DLD1 (cell line): ENCODE measurements around the gene VIPR2.

Source experiments
- in situ Hi-C: cut with HindIII; loops from 2 replicates; pipeline ENCODE4 v1.10.0; 2017; ENCODE audit warnings: low sequenced_read_pairs

The VIPR2 gene

DNA sequence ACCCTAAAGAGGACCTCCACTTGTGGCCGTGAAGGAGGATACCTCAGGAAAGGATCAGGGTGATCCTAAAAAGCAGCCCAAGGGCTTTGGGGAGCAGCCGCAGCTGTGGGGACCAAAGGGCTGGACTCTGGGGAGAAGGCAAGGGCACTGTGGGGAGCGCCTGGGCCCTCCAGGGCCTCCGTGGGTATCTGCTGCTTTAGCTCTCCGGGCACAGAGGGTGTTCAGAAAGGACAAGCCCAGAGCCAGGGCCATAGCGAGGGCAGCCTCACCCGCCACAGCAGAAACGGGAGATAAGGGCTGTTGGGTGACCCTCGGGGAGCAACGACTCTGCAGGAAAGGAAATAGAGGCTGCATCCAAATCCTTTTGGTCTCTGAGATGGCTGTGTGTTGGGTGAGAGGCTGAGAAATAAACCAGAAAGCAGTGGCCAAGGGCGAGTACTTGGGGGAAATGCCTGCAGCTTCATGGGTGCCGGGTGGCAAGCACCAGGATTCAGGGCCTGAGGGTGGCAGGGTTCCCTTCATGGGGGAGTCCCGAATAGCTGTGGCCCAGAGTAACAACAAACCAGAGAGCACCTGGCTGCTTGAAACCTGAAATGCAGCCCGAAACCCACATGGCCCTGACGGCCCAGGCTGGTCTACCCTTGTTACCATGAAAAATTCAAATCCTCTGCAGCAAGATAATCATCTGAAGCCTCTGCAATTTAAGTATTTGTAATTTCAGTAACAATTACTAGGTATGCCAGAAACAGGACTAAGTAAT is 95.2 kb downstream of the VIPR2 start:
- in situ Hi-C loops, result no loop called here

DNA sequence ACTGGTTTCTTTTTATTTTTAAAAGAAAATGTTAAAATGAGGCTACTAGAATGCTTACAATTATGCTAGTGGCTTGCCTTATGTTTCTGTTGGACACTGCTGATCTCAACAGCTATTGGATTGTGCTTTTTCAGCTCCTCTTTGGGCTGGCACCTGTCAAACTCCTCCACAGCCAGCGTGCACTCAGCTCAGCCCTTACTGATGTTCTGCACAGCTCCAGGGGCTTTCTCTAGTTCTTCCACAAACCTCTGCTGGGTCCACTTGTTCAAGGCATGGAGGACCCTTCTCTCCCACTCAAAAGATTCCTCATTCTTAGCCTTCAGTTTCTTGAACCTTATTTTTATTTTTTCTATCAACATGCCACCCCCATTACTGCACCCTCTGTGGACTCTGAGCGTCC is 96.0 kb downstream of the VIPR2 start:
- in situ Hi-C loops, result no loop called here

DNA sequence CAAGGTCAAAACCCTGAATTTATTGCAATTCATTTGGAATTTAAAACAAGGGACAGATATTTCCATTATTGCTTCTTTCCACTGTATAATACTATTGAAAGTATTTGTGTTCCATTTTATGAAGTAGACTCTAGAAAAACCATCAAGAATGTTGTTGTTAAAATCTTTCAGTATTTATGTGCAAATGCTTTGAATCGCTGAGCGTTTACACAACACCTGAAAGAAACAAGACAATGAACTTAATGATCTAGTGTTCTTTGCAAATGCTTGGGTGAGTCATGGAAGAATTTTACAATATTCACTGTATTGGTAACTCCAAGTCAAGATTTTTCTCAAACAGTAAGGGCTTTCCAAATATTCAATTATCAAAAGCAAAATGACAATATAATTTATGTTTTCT is 97.1 kb downstream of the VIPR2 start:
- in situ Hi-C loops, result no loop called here

DNA sequence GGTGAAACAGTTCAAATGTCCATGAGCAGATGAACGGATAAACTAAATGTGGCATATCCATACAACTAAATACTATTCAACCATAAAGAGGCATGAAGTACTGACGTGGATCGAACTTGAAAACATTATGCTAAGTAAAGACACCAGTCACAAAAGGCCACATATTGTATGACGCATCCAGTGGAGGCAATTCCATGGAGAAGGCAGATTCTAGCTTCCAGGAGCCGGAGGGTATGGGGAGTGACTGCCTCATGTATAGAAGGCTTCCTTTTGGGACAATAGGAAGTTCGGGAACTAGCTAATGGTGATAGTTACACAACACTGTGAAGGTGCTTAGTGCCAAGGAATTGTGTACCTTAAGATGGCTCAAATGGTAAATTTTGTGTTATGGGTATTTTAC is 98.4 kb downstream of the VIPR2 start:
- in situ Hi-C loops, result no loop called here

DNA sequence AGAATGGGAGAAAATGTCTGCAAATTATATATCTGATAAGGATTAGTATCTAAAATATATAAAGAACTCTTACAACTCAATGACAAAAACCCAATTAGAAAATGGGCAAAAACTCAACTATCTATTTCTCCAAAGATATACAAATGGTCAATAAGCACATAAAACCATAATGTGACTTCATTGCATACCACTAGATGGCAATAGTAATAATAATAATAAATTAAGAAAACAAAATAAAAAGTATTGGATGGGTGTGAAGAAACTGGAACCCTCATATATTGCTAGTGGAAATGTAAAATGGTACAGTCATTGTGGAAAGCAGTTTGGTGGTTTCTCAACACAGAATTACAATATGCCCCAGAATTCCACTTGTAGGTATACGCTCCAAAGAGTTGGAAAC is 98.8 kb downstream of the VIPR2 start:
- in situ Hi-C loops, result no loop called here

DNA sequence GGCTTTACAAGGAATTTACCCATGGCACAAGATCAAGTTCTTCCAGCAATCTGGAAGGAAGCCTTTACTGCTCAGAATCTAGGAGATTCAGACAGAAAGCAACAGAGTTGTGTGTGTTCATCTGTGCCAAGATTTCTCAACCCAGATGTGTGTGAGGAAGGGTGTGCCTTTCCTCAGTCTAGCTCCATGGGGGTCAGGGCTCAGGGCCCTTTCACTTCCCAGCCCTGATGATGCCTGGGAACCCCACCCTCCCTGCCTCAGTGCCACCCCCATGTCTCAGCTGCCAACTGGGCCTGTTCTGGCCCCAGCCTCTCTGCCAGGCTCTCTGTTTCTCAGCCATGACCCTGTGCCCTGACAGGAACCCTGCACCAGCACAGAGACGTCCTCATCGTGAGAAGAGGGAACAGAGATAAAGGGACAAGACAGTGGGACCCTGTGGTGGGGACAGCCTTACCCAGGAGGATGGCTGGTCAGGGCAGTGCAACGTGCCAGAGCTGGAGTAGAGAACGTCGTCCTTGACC is 102.0 kb downstream of the VIPR2 start:
- in situ Hi-C loops, result no loop called here

DNA sequence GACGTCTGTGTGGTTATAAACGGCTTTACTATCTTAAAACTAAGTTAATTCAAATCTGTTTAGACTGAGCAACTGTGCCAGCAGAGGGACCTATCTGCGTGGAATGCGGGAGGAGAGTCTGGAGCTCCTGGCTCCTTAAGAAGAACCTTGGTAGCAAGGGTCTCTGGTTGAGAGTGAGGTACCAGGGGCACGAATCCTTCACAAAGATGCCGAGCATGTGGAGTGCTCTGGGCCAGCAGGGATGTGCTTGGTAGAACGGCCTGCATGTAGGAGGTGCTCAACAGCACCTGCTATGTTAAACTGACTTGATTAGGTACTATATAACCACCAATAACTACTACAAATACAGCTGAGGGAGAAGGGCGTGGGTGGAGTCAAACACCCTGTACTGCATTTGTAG is 102.6 kb downstream of the VIPR2 start:
- in situ Hi-C loops, result no loop called here

DNA sequence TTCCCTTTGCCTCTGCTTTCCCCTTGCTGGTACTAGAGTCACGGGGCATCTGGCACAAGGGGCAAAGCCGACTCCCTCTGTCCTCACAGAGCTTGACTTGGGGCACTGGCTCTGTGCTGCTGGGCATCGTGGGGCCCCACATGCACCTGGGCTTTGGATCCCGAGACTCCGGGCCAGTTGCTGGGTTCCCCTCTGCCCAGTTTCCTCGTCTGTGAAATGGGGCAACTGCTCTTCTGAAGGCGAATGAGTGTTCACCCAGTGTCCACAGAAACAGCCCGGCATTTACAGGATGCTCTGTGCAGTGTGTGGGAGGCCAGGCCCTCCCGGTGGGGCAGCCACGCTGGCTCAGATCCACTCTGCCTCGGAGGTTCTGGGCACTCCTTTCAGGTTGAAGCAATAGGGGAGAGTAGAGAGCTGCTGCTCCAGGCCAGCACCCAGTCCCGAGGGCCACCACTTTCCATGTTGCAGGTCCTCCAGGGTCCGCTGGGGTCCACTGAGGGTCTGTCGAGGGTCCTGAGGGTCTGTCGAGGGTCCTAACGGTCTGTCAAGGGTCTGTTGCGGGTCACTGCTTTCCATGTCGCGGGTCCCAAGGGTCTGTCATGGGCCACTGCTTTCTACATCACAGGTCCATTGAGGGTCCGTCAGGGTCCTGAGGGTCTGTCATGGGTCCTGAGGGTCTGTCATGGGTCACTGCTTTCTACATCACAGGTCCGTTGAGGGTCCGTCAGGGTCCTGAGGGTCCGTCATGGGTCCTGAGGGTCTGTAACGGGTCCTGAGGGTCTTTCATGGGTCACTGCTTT is 103.6 kb downstream of the VIPR2 start:
- in situ Hi-C loops, result no loop called here

DNA sequence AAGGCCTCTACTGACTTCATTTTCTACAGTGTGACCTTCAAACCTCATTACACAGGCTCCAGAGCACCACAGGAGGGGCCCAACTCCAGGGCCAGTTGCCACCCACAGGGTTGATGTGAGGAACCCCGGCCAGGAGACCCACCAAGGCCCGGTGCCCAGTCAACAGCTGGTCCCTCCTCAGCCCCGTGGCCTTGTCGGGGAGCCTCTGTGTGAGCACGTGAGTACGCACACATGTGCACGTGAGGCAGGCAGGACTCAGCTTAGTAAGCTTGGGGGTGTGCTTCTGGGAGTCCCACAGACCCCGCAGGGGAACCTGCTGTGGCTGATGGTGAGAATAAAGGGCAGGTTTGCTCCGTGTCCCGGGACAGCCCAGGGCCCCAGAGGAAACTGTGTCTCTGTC is 104.5 kb downstream of the VIPR2 start:
- in situ Hi-C loops, result no loop called here

DNA sequence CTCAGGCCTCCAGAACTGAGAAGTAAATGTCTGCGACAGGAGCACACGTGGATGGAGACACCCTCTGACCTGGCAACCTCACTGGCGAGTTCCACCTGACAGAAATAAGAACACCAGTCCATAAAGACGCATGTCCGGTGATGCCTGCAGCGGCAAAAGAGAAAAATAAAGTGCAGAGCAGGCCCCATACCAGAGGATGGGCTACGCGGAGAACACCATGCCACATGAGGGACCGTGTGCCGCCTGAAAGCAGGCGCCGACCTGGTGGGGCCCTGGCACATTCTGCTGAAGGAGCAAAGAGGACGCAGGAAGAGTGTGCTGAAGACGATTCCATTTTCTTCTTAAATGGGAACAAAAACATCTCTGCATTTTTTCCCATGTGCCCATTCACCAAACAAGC is 105.0 kb downstream of the VIPR2 start:
- in situ Hi-C loops, result no loop called here

DNA sequence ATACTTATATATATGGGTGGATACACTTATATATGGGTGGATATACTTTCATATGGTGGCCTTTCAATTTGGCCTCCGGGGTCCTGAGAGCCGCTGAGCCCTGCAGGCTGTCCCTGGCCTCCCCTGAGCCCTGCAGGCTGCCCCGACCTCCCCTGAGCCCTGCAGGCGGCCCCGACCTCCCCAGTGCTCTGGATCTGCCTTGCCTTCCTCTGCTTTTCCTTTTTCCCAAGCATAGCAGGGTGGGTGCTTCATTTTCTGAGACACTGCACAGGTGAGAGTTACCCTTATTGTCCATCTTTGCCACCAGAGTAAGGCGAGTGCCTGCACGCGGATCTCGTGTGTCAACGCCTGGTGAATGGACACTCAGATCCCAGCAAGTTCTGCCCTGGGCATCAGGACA is 106.6 kb downstream of the VIPR2 start:
- in situ Hi-C loops, result no loop called here

DNA sequence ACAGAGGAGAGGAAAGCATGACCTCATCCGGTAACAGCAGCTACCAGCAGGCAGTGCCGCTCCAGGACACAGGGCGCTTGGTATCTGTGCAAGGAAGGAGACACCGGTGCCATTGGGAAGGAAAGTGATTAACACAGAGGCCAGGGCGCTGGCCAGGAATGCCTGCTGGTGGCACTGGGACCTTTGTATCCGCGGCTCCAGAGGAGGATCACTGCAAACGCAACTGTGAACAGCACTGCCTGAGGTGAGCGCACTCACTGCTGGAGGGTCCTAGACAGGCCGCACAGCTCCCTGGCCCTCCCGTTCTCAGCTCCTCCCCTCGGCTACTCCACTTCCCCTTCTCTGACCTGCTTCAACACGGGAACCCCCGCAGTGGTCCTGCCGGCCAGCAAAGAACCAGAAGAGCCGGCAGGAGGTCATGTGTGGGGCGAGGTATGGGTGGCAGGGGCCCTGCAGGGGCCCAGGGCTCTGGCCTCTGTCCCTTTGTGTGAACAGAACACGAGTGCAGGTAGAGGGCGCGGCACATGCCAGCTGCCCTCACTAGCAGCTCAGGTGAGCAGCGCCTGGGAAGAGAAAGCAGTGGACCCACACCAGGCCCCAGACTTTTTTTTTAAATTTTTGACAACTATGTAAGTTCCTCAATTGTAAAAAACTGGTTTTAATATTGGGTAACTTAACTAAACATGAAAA is 107.6 kb downstream of the VIPR2 start:
- in situ Hi-C loops, result no loop called here

DNA sequence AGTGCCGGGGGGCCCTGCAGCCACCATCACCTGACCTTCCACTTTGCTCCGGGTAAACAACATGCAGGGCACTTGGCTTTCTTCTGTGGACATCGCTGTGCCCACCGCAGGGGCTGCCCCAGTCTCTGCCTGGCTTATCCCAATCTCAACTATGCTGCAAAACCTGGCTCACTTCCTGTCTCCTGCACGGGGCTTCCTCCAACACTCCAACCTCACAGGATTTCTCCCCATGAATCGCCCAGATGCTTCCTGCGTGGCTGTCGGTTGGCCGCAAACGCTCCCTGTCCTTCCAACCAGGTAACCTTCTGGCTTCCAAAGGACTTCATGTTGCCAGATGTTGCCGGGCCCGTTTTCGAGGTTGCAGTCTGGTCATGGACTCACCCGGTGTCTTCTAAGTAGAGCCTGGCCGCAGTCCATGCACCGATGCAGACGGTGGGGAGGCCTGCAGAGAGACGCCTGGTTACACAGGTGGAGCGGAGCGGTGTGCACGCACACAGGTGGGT is 109.0 kb downstream of the VIPR2 start:
- in situ Hi-C loops, result no loop called here

DNA sequence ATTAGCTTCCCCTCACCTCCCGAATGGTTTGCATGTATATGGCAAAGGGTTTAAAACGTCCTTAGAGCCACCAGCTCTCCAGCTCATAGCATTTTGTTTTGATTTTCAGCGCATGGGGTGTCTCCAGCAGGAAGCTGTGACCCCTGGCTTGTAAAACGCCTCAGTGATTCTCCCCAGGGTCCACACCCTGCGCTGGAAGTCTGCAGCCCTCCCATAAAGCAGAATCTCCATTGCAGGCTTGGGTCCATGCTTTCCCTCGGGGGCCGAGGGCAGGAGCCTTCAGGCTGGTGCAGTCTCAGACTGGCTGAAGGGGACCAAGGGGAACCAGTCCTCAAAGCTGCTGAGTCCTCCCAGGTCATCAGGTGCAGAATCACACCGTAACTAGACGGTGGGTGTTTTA is 109.7 kb downstream of the VIPR2 start:
- in situ Hi-C loops, result no loop called here

DNA sequence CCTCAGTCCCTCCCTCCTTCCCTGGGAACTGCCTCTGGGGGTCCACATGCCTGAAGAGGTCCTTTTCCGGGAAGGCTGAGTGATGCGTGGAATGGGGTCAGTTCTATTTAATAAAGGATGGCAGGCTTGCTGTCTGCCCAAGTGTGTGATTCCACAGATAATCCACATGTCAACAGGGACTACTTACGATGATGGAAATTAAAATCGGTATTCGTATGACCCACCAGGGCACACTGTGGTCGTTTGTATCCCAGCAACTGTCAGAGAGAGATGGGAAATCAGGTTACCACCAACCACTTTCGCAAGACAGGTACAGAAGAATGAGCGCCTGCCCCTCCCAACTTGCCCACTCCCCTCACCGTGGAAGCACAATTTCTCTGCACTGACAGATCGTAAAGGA is 110.3 kb downstream of the VIPR2 start:
- in situ Hi-C loops, result no loop called here

DNA sequence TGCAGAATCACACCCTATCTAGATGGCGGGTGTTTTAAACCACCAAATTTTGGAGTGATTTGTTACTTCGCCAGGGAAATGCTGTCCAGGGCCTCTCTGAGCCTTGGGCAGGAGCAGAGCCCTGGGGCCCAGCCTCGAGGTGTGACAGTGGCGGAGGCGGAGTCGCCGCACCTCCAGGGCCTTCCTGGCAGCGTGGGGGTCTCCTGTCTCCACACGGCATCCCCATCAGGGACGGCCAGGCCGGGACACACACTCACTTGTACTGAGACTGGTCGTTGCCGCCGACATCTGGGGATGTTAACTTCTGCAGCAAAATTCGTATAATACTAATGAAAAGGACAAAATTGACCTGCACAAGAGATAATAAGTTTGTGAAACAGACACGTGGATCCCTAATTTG is 110.7 kb downstream of the VIPR2 start:
- in situ Hi-C loops, result no loop called here

DNA sequence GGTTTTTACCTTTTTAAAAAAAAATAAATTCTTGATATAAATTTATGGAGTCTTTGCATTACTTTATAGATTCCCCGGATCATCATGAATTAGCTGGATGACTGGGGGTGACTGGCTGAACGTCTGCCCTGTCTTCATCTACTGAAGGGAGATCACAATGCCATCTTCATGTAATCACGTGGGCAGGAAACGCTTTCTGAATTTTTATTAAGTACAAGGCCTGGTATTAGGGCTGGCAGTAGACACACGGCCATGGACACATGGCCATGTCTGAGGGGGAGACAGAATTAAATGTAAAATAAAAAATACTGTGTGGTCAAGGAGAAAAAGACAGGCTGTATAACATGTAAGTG is 111.2 kb downstream of the VIPR2 start:
- in situ Hi-C loops, result no loop called here

DNA sequence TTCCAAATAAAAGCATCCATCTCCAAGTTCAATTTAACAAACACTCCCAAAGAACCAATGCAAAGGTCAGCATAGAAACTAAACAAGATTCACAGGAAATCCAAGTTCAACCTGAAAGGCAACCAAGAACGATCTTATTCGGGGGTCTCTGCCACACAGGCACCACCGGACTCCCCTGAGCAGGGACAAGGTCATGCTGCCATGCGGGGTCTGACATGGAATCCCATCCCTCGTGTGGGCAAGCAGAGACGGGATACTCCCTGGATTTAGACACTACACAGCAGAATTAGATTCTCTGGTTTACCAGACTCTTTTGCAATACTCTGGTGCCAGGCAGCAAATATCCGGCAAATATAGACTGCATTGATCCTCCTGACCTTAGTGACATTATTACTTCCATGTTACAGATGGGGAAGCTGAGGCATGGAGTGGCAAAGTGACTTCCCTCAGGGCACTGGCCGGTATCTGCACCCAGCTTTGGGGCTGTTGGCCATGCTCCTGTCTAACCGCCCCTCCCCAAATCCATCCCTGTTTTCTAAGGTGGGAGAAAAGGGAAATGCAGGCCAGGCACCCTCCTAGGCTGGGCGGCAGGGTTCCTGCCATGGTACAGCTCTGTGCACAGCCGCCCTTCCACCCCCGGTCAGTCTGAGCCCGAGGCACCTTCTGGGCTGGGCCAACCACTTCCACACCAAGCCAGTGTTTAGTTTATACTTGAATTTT is 111.8 kb downstream of the VIPR2 start:
- in situ Hi-C loops, result no loop called here

DNA sequence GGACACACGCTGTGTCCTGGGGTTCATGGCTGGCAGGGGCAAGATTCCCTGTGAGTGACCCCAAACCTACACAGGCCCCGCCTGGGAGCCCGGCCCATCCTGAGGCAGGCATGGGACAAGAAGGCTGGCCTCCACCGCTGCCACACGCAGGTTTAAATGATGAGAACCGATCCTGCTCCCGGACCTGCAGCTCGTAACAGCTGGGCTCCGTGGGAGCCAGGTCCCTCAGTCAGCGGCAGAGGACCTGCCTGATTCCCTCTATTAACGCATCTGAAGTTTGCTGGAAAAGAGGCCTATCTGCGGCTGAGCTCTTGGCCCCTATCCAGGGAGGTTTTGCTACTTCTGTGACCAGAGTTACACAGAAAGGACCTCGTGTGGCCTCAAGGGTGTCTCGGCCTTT is 112.3 kb downstream of the VIPR2 start:
- in situ Hi-C loops, result no loop called here

DNA sequence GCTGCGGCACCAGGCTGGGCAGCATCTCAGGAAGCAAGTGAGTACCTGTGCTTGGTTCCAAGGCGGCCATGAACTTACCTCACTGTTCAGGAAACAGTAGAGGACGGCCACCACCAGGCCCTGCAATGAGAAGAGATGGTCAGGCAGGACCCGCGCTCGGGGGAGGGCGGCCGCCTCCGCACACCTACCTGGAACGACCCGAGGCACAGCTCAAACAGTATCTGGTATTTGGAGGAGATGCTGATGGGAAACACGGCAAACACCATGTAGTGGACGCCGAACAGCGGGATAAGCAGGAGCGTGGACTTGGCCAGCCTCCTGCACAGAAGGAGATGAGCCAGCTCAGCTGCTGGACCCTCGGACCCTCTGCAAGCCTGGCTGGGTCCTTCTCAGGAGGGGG is 112.9 kb downstream of the VIPR2 start:
- in situ Hi-C loops, result no loop called here

DNA sequence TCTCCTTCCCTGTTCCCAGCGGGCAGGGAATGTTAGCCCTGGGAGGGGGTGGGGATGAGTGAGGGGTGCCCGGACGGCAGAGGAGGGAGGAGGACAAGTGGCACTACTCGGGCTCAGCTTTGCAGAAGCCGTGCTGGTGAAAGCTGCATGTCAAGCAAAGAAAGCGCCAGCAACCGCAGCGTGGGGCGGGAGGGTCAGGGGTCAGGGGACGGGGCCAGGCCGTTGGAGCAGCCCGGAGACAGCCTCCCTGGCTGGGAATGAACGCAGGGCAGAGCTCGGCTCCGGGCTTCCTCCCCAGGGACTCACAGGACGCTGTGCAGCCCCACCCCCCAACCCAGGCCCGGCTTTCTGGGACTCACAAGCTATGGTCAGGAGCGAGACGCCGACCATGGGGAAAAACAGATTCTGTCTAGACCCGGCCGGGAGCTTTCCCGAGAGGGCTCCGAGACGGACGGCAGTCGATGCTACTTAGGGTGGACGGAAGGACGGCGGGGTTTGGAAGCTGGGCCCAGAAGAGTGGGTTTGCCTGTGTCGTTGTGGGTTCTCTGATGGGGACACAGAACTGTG is 113.4 kb downstream of the VIPR2 start:
- in situ Hi-C loops, result no loop called here
